HEK293T (cell line): ENCODE results near the gene IGLL1.

Source experiments
- CTCF ChIA-PET: fragments of 350-600 bp; formaldehyde crosslinking; extraction: SDS; loops from one replicate; lab custom pipeline; 2021; ENCODE audit warnings: antibody characterized with exemption, inconsistent platforms; lab: Yijun Ruan, JAX
- POLR2A ChIA-PET: fragments of 350-600 bp; formaldehyde crosslinking; extraction: SDS; loops from one replicate; lab custom pipeline; 2020; ENCODE audit warnings: antibody characterized with exemption, inconsistent platforms; lab: Yijun Ruan, JAX
- DNase-seq: peaks from one replicate; pipeline ENCODE4 v3.0.0; 2012; ENCODE audit warnings: mixed read lengths; ENCODE audit errors: extremely low spot score
- ARNT ChIP-seq: fragments of 450-650 bp; IDR thresholded peaks from 2 replicates; pipeline ENCODE4 v1.6.1; 2017; ENCODE audit warnings: mild to moderate bottlenecking
- BHLHE40 ChIP-seq: fragments of 450-650 bp; IDR thresholded peaks from 2 replicates; pipeline ENCODE4 v1.6.1; 2016; ENCODE audit warnings: mild to moderate bottlenecking, moderate library complexity, borderline replicate concordance
- CTBP1 ChIP-seq: fragments of 450-650 bp; IDR thresholded peaks from 2 replicates; pipeline ENCODE4 v1.6.1; 2016; ENCODE audit warnings: borderline replicate concordance
- ELF4 ChIP-seq: fragments of 450-650 bp; IDR thresholded peaks from 2 replicates; pipeline ENCODE4 v1.6.1; 2017; ENCODE audit warnings: antibody characterized with exemption
- FOXA1 ChIP-seq: fragments of 450-650 bp; IDR thresholded peaks from 2 replicates; pipeline ENCODE4 v1.6.1; 2016; ENCODE audit warnings: mild to moderate bottlenecking
- FOXK2 ChIP-seq: fragments of 450-650 bp; IDR thresholded peaks from 2 replicates; pipeline ENCODE4 v1.6.1; 2016; ENCODE audit warnings: mild to moderate bottlenecking
- FOXM1 ChIP-seq: fragments of 450-650 bp; IDR thresholded peaks from 2 replicates; pipeline ENCODE4 v1.6.1; 2017; ENCODE audit warnings: mild to moderate bottlenecking, borderline replicate concordance
- HDGF ChIP-seq: fragments of 450-650 bp; IDR thresholded peaks from 2 replicates; pipeline ENCODE4 v1.6.1; 2017; ENCODE audit warnings: antibody characterized with exemption, borderline replicate concordance
- L3MBTL2 ChIP-seq: fragments of 450-650 bp; conservative IDR thresholded peaks from 2 replicates; pipeline ENCODE4 v1.6.1; 2016; ENCODE audit warnings: mild to moderate bottlenecking
- LEF1 ChIP-seq: fragments of 450-650 bp; IDR thresholded peaks from 2 replicates; pipeline ENCODE4 v1.6.1; 2017; ENCODE audit warnings: mild to moderate bottlenecking, borderline replicate concordance
- NFRKB ChIP-seq: fragments of 450-650 bp; IDR thresholded peaks from 2 replicates; pipeline ENCODE4 v1.6.1; 2016; ENCODE audit warnings: mild to moderate bottlenecking, moderate library complexity
- PKNOX1 ChIP-seq: fragments of 450-650 bp; IDR thresholded peaks from 2 replicates; pipeline ENCODE4 v1.6.1; 2016
- SP1 ChIP-seq: fragments of 450-650 bp; IDR thresholded peaks from 2 replicates; pipeline ENCODE4 v1.6.1; 2017
- SUZ12 ChIP-seq: fragments of 450-650 bp; IDR thresholded peaks from 2 replicates; pipeline ENCODE4 v1.6.1; 2016; ENCODE audit warnings: mild to moderate bottlenecking
- TARDBP ChIP-seq: fragments of 450-650 bp; IDR thresholded peaks from 2 replicates; pipeline ENCODE4 v1.6.1; 2016
- ZNF384 ChIP-seq: fragments of 450-650 bp; IDR thresholded peaks from 2 replicates; pipeline ENCODE4 v1.6.1; 2016

IGLL1 gene

GRCh38 chr22:23583153-23583552 lies 3.1 kb upstream of the IGLL1 start:
- ChIA-PET POLR2A (no interaction called here), CTCF (interaction anchor here (1.3 kb wide), 1 partner anchor 8 kb away, joined by 6 read pairs; no protein-coding TSS in a partner anchor)
- TF ChIP-seq ZNF384: no peak
- no peak for TF ChIP-seq ARNT
- no peak for DNase-seq

- CTCF ChIA-PET: interaction anchor here (3.2 kb wide), 1 partner anchor 10 kb away, joined by 12 read pairs; no protein-coding TSS in a partner anchor
- TF ChIP-seq FOXA1 (no peak), ZNF384 (no peak), ELF4 (no peak), BHLHE40 (no peak), LEF1 (no peak), TARDBP (no peak)
- POLR2A ChIA-PET: no interaction called here
- DNase-seq: no peak
Measured at GRCh38 chr22:23581260-23581650, 1.2 kb upstream of the IGLL1 start.

- DNase-seq: no peak
- TF ChIP-seq SUZ12 (no peak), FOXA1 (no peak), ELF4 (no peak), PKNOX1 (no peak), NFRKB (no peak), CTBP1 (no peak), ARNT (no peak), LEF1 (no peak), FOXM1 (no peak)
- POLR2A ChIA-PET: no interaction called here
- CTCF ChIA-PET: interaction anchor here (3.2 kb wide), 1 partner anchor 10 kb away, joined by 12 read pairs; no protein-coding TSS in a partner anchor
Measured at GRCh38 chr22:23580576-23581259, 628 bp upstream of the IGLL1 start.

GRCh38 chr22:23579280-23579679 lies 810 bp downstream of the IGLL1 start:
- DNase-seq: no peak
- POLR2A ChIA-PET: no interaction called here
- TF ChIP-seq ZNF384 (no peak), NFRKB (no peak), L3MBTL2 (no peak), PKNOX1 (no peak), HDGF (no peak), CTBP1 (no peak)
- CTCF ChIA-PET: interaction anchor here (3.2 kb wide), 1 partner anchor 12 kb away, joined by 12 read pairs; no protein-coding TSS in a partner anchor

GRCh38 chr22:23578306-23578705 lies 1.8 kb downstream of the IGLL1 start:
- CTCF ChIA-PET: no interaction called here
- no peak for DNase-seq
- POLR2A ChIA-PET: no interaction called here
- TF ChIP-seq TARDBP: no peak
- TF ChIP-seq FOXA1: no peak
- no peak for TF ChIP-seq BHLHE40
- TF ChIP-seq FOXK2: no peak
- no peak for TF ChIP-seq ZNF384
- TF ChIP-seq LEF1: no peak
- TF ChIP-seq PKNOX1: no peak
- TF ChIP-seq L3MBTL2: no peak
- TF ChIP-seq ELF4: no peak
- TF ChIP-seq CTBP1: no peak
- no peak for TF ChIP-seq ARNT
- TF ChIP-seq SUZ12: no peak
- no peak for TF ChIP-seq NFRKB
- no peak for TF ChIP-seq FOXM1
- TF ChIP-seq HDGF: no peak
- TF ChIP-seq SP1: no peak

- ChIA-PET CTCF (interaction anchor here (0.6 kb wide), 1 partner anchor 1465 kb away, joined by 3 read pairs; no protein-coding TSS in a partner anchor), POLR2A (no interaction called here)
- DNase-seq: no peak
- TF ChIP-seq ARNT: no peak
- TF ChIP-seq L3MBTL2: no peak
- TF ChIP-seq SUZ12: no peak
- TF ChIP-seq SP1: no peak
- no peak for TF ChIP-seq TARDBP
- TF ChIP-seq BHLHE40: no peak
- no peak for TF ChIP-seq NFRKB
- no peak for TF ChIP-seq ZNF384
- no peak for TF ChIP-seq HDGF
- no peak for TF ChIP-seq PKNOX1
- no peak for TF ChIP-seq LEF1
Measured at GRCh38 chr22:23576681-23577080, 3.4 kb downstream of the IGLL1 start.
